Activated T-helper 9 cell treated with anti-CD3 and anti-CD28 coated beads, Interleukin-2, amount 50 U/mL, for 16 hours (primary cell): Measurements from ENCODE around the gene PGK2.
"Not testable (repeated sequence)": the region's sequence is repeated elsewhere in the genome, so short reads cannot be mapped to it uniquely, and the experiment has no call there.

Source experiments
- DNase-seq: peaks from one replicate; pipeline ENCODE4 v3.0.0-alpha.2; 2020; ENCODE audit warnings: low read depth

The PGK2 gene

GRCh38 chr6:49787176-49787575, at the start of gene PGK2:
Gene PGK2 (minus strand): TSS chr6:49787285. CDS start chr6:49787187, 98 bp downstream.
- no peak for DNase-seq

DNA sequence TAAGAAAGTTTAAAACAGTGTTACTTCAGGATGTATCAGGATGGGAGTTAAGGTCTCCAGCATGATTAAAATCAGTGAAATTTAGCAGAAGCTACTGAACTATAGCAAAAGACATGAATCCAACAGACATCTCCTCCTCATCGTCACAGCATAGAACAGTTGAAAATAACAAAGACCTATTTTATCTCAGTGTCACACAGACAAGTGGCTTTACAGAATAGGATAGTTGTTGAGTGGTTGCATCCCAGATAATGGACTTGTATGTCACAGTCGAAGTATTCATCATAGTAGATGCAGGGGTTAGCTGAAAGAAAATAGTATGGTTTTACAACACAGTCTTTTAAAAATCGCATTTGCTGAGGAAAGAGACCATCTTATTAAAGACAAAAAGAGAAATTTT, 48.1 kb upstream of the PGK2 start:
- no peak for DNase-seq

- no peak for DNase-seq
Observed at GRCh38 chr6:49833386-49833785, 46.3 kb upstream of the PGK2 start.

- no peak for DNase-seq
Observed at GRCh38 chr6:49826743-49827406, 39.8 kb upstream of the PGK2 start.

- DNase-seq: no peak
Observed at GRCh38 chr6:49815166-49815565, 28.1 kb upstream of the PGK2 start.

GRCh38 chr6:49813248-49813647, 26.2 kb upstream of the PGK2 start:
- no peak for DNase-seq

DNA sequence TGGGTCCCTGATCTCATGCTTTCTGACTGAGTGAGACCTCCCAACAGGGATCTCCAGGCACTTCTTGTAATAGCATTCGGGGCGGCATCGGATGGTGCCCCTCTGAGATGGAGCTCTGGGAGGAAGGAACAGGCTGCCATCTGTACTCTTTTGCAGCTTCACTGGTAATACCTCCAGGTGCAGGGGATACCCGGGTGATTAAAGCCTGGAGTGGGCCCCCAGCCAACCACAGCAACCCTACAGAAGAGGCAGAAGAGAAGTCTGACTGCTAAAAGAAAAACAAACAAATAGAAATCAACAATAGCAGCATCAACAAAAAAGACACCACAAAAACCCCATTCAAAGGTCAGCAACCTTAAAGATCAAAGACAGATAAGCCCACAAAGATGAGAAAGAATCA, 19.1 kb upstream of the PGK2 start:
- DNase-seq: no peak

GRCh38 chr6:49805246-49805645, 18.2 kb upstream of the PGK2 start:
- DNase-seq: no peak

DNA sequence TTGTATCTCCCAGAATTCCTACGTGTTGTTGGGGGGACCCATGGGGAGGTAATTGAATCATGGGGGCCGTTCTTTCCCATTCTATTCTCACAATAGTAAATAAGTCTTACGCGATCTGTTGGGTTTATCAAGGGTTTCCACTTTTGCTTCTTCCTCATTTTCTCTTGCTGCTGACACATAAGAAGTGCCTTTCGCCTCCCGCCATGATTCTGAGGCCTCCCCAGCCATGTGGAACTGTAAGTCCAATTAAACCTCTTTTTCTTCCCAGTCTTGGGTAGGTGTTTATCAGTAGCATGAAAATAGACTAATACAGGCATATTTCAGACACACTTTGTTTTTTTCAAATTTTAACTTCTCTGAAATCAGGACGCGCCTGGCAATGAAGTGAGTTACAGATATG, 14.4 kb upstream of the PGK2 start:
- no peak for DNase-seq

GRCh38 chr6:49799090-49799489, 12.0 kb upstream of the PGK2 start:
- no peak for DNase-seq

DNA sequence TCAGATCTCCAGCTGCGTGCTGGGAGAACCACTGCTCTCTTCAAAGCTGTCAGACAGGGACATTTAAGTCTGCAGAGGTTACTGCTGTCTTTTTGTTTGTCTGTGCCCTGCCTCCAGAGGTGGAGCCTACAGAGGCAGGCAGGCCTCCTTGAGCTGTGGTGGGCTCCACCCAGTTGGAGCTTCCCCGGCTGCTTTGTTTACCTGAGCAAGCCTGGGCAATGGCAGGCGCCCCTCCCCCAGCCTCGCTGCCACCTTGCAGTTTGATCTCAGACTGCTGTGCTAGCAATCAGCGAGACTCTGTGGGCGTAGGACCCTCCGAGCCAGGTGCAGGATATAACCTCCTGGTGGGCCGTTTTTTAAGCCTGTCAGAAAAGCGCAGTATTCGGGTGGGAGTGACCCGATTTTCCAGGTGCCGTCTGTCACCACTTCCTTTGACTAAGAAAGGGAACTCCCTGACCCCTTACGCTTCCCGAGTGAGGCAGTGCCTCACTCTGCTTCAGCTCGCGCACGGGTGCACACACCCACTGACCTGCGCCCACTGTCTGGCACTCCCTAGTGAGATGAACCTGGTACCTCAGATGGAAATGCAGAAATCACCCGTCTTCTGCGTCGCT, 9.9 kb upstream of the PGK2 start:
- not testable (repeated sequence) for DNase-seq

DNA sequence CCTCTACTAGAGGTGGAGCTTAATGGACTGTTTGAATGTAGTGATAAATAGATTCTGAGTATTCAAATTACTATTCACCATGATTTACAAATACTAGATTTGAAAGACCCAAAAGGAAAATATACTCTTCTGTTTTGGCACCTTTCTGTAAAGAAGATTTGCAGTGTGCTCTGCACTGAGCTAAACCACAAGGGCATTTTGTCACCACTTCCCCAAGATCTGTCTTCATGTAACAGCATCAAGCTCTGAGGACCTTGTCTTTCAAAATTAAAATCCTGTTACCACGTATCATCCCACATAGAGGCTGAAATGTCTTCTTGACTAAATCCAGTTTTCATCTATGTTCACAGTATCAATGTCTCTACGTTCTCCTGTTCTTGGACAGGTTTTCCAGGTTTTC, 3.3 kb upstream of the PGK2 start:
- no peak for DNase-seq

GRCh38 chr6:49784272-49784671, 2.8 kb downstream of the PGK2 start:
- DNase-seq: no peak

DNA sequence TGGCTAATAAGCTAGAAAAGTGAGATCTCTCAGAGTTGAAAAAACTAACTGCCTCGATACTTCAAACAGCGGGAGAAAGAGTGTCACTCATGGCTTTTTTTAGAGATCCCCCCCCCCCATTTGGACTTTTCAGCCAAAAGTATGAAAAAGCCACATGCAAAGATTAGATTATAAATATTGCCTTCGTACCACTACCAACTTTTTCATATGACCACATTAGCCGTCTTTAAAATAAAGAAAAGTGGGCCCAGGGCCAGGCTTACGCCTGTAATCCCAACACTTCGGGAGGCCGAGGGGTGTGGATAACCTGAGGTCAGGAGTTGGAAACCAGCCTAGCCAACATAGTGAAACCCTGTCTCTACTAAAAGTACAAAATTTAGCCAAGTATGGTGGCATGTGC, 4.4 kb downstream of the PGK2 start:
- no peak for DNase-seq

DNA sequence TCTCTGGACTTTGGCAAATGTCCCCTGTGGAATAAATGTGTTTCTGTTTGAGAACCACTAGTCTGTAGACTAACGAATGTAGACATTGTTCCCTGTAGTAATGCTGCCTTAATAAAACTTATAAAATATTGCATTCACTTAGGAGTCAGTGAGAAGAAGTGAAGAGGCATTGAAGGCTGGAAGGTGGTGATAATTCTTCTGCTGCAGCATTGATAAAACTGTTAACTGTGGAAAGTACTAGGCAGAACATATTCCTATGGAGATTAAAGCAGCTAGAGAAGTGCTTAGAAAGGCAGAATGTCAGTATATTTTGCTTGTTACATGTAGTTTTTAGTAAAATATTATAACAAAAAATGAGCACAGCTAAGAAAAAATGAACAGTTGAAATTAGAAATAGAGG, 4.8 kb downstream of the PGK2 start:
- no peak for DNase-seq

GRCh38 chr6:49776444-49776843, 10.6 kb downstream of the PGK2 start:
- no peak for DNase-seq

DNA sequence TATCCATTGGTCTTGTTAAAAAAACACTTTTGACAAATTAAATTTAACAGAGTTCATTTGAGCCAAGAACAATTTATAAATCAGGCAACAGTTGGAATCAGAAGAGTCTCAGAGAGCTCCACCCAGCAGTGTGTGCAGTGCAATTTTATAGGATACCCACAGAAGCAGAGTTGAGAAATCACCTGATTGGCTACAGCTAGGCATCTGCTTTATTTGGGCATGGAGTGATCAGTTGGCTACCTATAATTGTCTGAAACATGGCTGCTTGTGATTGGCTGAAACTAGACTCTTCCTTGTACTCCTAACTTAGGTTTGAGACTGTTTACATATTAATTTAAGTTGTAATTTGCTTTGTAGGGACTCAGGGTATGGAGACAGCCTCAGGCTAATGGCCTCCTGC, 12.0 kb downstream of the PGK2 start:
- DNase-seq: no peak

GRCh38 chr6:49772285-49772684, 14.8 kb downstream of the PGK2 start:
- DNase-seq: no peak

- DNase-seq: no peak
Observed at GRCh38 chr6:49766762-49767161, 20.3 kb downstream of the PGK2 start.

- no peak for DNase-seq
Observed at GRCh38 chr6:49764571-49765236, 22.4 kb downstream of the PGK2 start.

- no peak for DNase-seq
Observed at GRCh38 chr6:49744259-49744658, 42.8 kb downstream of the PGK2 start, which contains the start of gene CRISP3. Gene CRISP3 (minus strand): TSS chr6:49744388. CDS start chr6:49744367, 21 bp downstream.

DNA sequence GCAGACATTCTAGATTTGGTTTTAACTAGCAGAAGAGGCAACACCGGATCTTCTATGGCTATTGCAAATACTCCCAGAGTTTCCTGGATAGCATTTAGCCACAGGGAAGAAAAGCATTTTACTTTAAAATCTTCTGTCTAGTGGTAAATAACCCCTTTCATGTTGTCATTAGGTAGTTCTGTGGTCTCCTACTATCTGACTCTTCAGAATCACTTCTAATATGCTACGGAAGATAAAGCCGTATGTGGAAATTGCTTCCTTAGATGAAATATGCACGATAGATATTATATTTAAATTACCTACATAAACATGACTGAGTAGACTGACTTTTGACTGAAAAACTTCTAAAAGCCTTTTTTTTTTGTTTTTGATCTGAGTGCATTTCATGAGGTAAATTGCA, 43.7 kb downstream of the PGK2 start:
- no peak for DNase-seq

DNA sequence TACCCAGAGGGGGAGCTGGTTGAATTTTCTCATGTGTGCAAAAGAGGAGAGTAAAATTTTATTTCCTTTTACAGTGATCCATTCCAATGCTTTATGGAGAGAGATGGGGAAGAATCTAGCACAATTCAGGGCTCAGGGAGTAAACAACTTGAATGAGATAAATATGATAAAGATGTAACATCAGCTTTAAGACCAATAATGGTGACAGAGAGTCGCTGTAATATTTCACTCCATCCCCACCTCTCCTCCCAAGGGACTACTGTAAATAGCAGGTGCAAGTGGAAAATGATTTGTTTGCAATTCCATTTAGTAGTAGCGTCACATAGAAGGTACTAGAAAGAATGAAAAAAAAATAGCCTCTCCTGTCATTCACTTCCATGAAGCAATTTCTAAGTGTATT, 47.7 kb downstream of the PGK2 start:
- no peak for DNase-seq
